Mesenchymal stem cell (in vitro differentiated cells and primary cell): ENCODE measurements around the gene TNNT2.

Experiments used
- DNase-seq: peaks from one replicate; pipeline ENCODE4 v3.0.0-alpha.2; 2013
- H2AFZ ChIP-seq: one replicate; pipeline ENCODE4 v1.6.1; 2013; ENCODE audit warnings: low read depth, mild to moderate bottlenecking, control low read depth, inconsistent platforms, low read length, moderate library complexity
- H2AK5ac ChIP-seq: 2 replicates; pipeline ENCODE4 v1.6.1; 2013; ENCODE audit warnings: low read length, moderate library complexity, mild to moderate bottlenecking, inconsistent platforms; ENCODE audit not compliant: severe bottlenecking
- H2BK120ac ChIP-seq: one replicate; pipeline ENCODE4 v1.6.1; 2013; ENCODE audit warnings: low read depth, mild to moderate bottlenecking, inconsistent platforms, low read length, moderate library complexity
- H2BK12ac ChIP-seq, 2 experiments: one replicate each; pipeline ENCODE4 v1.6.1; 2013; ENCODE audit warnings: inconsistent platforms in 2 of 2, low read length in 2 of 2, mild to moderate bottlenecking in 2 of 2, moderate library complexity in 2 of 2, control low read depth in 1 of 2
- H2BK15ac ChIP-seq: one replicate; pipeline ENCODE4 v1.6.1; 2013; ENCODE audit warnings: mild to moderate bottlenecking, low read depth, inconsistent platforms; ENCODE audit not compliant: poor library complexity, severe bottlenecking
- H2BK5ac ChIP-seq: 2 replicates; pipeline ENCODE4 v1.6.1; 2013; ENCODE audit warnings: low read depth, mild to moderate bottlenecking, low read length, control low read depth, inconsistent platforms; ENCODE audit not compliant: poor library complexity, severe bottlenecking
- H3K14ac ChIP-seq, 2 experiments: one replicate each; pipeline ENCODE4 v1.6.1; 2013; ENCODE audit warnings: inconsistent platforms in 2 of 2, low read length in 2 of 2, control low read depth in 1 of 2, mild to moderate bottlenecking in 1 of 2, moderate library complexity in 1 of 2
- H3K18ac ChIP-seq, 2 experiments: one replicate each; pipeline ENCODE4 v1.6.1; 2013; ENCODE audit warnings: inconsistent platforms in 2 of 2, low read length in 2 of 2, control low read depth in 1 of 2, low read depth in 1 of 2, mild to moderate bottlenecking in 1 of 2
- H3K23ac ChIP-seq, 2 experiments: one replicate each; pipeline ENCODE4 v1.6.1; 2013; ENCODE audit warnings: inconsistent platforms in 2 of 2, low read length in 2 of 2, mild to moderate bottlenecking in 2 of 2, moderate library complexity in 2 of 2, control low read depth in 1 of 2
- H3K27ac ChIP-seq: 2 replicates; pipeline ENCODE4 v1.5.1; 2013; ENCODE audit warnings: mild to moderate bottlenecking, moderate library complexity, low read length, control low read depth, inconsistent platforms; ENCODE audit not compliant: poor library complexity, severe bottlenecking
- H3K27me3 ChIP-seq, 2 experiments: 2 replicates each; pipeline versions ENCODE4 v1.6.1 to v1.7.0; 2013; ENCODE audit warnings: low read length in 2 of 2, mild to moderate bottlenecking in 2 of 2, moderate library complexity in 2 of 2, control low read depth in 1 of 2, inconsistent platforms in 1 of 2; ENCODE audit not compliant: control insufficient read depth in 1 of 2, insufficient read depth in 1 of 2
- H3K36me3 ChIP-seq, 2 experiments: 2 replicates each; pipeline versions ENCODE4 v1.6.1 to v1.7.0; 2013; ENCODE audit warnings: low read length in 2 of 2, control low read depth in 1 of 2, inconsistent platforms in 1 of 2, low read depth in 1 of 2, mild to moderate bottlenecking in 1 of 2; ENCODE audit not compliant: insufficient read depth in 2 of 2, control insufficient read depth in 1 of 2
- H3K4ac ChIP-seq, 2 experiments: one replicate each; pipeline ENCODE4 v1.6.1; 2013; ENCODE audit warnings: inconsistent platforms in 2 of 2, low read length in 2 of 2, mild to moderate bottlenecking in 2 of 2, moderate library complexity in 2 of 2, control low read depth in 1 of 2, low read depth in 1 of 2
- H3K4me1 ChIP-seq: 2 replicates; pipeline ENCODE4 v1.6.1; 2013; ENCODE audit warnings: low read depth, low read length, control low read depth; ENCODE audit not compliant: control insufficient read depth, insufficient read depth
- H3K4me2 ChIP-seq: 2 replicates; pipeline ENCODE4 v1.6.1; 2013; ENCODE audit warnings: low read length, mild to moderate bottlenecking, inconsistent platforms; ENCODE audit not compliant: poor library complexity, severe bottlenecking
- H3K4me3 ChIP-seq, 2 experiments: 2 replicates each; pipeline versions ENCODE4 v1.5.1 to v1.7.0; 2013; ENCODE audit warnings: low read length in 2 of 2, mild to moderate bottlenecking in 2 of 2, control low read depth in 1 of 2, low read depth in 1 of 2; ENCODE audit not compliant: insufficient read depth in 1 of 2
- H3K79me1 ChIP-seq: replicated peaks from 2 replicates; pipeline ENCODE4 v1.6.1; 2013; ENCODE audit warnings: mild to moderate bottlenecking, control low read depth, low read length, inconsistent platforms; ENCODE audit not compliant: poor library complexity, severe bottlenecking
- H3K9ac ChIP-seq: 2 replicates; pipeline ENCODE4 v1.7.0; 2013; ENCODE audit warnings: mild to moderate bottlenecking, low read length, moderate library complexity
- H3K9me3 ChIP-seq: 2 replicates; pipeline ENCODE4 v1.7.0; 2013; ENCODE audit warnings: mild to moderate bottlenecking, low read length; ENCODE audit not compliant: control insufficient read depth
- H4K8ac ChIP-seq: one replicate; pipeline ENCODE4 v1.6.1; 2013; ENCODE audit warnings: inconsistent platforms, mild to moderate bottlenecking, low read length, moderate library complexity
- H4K91ac ChIP-seq: one replicate; pipeline ENCODE4 v1.6.1; 2013; ENCODE audit warnings: mild to moderate bottlenecking, low read length, inconsistent platforms
- WGBS: methylation state at CpG from one replicate; pipeline ENCODE4 v1.1.7; 2013; ENCODE audit warnings: mixed read lengths; 5-methylcytosine and 5-hydroxymethylcytosine counted together

Gene TNNT2

DNA sequence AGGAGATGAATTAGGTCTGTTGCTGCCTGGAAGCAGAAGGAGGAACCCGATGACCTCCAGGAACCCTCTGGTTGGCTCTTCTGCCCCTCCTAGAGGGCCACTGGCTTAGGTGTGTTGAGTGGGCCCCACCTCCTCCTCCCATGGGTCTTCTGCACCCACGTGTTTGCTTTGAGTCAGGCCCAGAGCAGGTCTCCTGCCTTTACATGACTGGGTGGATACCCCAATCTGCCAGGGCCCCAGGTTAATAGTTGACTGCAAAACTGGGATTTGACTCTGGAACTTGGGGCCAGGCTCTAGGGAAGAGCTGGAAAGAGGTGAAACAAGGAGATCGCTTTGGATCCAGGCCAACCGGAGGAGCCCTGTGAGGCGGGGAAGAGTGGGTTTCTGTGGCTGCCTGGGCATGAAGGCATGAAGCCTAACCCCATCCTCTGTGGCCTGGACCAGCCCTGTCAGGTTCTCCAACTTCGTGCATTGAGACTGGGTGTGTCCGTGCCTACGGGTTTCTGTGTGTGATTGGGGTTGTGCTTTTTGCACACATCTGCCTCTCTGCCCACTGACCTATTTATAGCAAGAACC lies 29.4 kb upstream of the TNNT2 start:
- no peak overlapping the region for H3K4ac ChIP-seq
- no peak overlapping the region for H3K18ac ChIP-seq
- no peak overlapping the region for H2BK12ac ChIP-seq
- 83% methylated on average over 8 of the region's 8 CpGs for WGBS
- no peak overlapping the region for H3K14ac ChIP-seq
- no peak overlapping the region for H3K23ac ChIP-seq
- H4K91ac ChIP-seq = no peak overlapping the region
- H2AK5ac ChIP-seq = peak overlapping the region; percentile 92
- no peak overlapping the region for H2BK15ac ChIP-seq
- H3K4me3 ChIP-seq = no peak overlapping the region
- H3K79me1 ChIP-seq = no peaks in the 10 kb centered on the region
- no peak overlapping the region for H2BK120ac ChIP-seq
- no peak overlapping the region for H4K8ac ChIP-seq
- no peak overlapping the region for H3K9ac ChIP-seq
- peak overlapping the region; percentile 21 for H3K27ac ChIP-seq
- no peaks in the 10 kb centered on the region for H3K36me3 ChIP-seq
- H2BK5ac ChIP-seq = peak overlapping the region; percentile 48
- no peak for DNase-seq
- H3K9me3 ChIP-seq = no peaks in the 10 kb centered on the region
- H2AFZ ChIP-seq = no peak overlapping the region
- no peak overlapping the region for H3K4me2 ChIP-seq
- peaks cover 46% of the 10 kb centered on the region for H3K4me1 ChIP-seq
- peaks cover 0 to 87% of the 10 kb centered on the region in 2 experiments for H3K27me3 ChIP-seq

DNA sequence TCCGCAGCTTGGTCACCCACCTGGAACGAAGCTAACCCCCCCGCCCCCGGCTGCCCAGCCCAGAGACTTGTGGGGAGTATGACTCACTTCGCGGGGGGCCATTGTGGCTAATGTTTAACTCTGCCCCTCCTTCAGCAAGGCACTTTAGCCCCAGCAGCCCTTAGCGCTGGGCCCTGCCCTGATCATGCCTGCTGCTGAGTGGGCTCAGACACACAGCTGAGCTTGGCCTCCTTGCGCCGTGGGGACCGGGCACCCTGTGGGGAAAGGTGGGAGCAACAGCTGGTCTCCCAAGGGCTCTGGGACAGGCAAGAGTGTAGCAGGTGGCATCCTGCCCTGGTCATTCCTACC lies 28.0 kb upstream of the TNNT2 start:
- WGBS = 80% methylated on average over 10 of the region's 10 CpGs
- Histone ChIP-seq H2BK15ac (no peak overlapping the region), H3K9me3 (no peaks in the 10 kb centered on the region), H3K4me3 (no peak overlapping the region), H3K4me1 (peaks cover 49% of the 10 kb centered on the region), H2BK12ac (no peak overlapping the region), H4K91ac (no peak overlapping the region), H4K8ac (no peak overlapping the region), H2BK120ac (no peak overlapping the region), H3K27ac (peak overlapping the region; percentile 74), H3K36me3 (no peaks in the 10 kb centered on the region), H3K18ac (no peak overlapping the region), H3K14ac (no peak overlapping the region), H3K27me3 (peaks cover 0 to 87% of the 10 kb centered on the region in 2 experiments), H3K23ac (no peak overlapping the region), H3K79me1 (peaks cover 1% of the 10 kb centered on the region), H2AFZ (no peak overlapping the region), H3K9ac (no peak overlapping the region), H3K4ac (no peak overlapping the region), H2BK5ac (peak overlapping the region; percentile 75), H3K4me2 (no peak overlapping the region), H2AK5ac (peak overlapping the region; percentile 51)
- DNase-seq = no peak

DNA sequence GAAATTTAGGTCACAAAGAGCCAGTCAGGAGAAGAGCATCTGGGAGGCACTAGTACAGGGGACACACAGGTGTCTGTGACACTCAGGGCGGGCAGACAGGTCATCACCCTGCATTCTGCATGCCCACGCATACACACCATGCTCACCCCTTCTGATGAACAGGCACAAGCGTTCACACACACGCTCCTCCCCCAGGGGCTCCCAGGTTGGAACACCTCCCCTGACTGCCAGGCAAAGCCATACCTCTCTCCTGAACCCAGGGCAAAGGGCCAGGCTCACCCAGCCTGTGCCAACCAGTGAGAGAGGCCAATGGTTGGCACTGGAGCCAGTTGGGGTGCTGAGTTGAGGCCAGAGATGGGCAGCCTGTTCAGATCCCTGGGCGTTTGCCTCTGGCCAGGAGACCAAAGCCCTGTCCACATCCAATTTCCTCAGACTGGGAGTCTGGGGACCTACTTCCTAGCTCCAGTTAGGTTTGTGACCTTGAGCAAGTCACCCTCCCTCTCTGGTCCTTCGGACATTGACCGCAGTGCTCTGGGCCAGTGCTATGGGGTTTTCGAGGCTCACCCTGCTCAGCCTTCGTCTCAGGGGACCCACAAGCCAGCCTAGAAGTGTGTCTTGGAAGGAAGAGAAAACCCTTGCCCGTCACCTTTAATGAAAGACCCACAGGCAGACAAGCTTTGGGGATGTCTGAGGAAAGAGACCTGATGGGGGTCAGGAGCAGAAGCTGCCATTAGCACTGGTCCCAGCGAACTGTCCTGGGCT lies 27.4 kb upstream of the TNNT2 start:
- no peak overlapping the region for H2BK120ac ChIP-seq
- no peak overlapping the region for H3K4me3 ChIP-seq
- H3K9ac ChIP-seq = no peak overlapping the region
- no peak overlapping the region for H3K14ac ChIP-seq
- H3K36me3 ChIP-seq = no peaks in the 10 kb centered on the region
- no peak overlapping the region for H4K8ac ChIP-seq
- peak overlapping the region; percentile 75 for H2BK5ac ChIP-seq
- H3K79me1 ChIP-seq = peaks cover 3% of the 10 kb centered on the region
- no peak overlapping the region for H2BK15ac ChIP-seq
- 82% methylated on average over 11 of the region's 11 CpGs for WGBS
- H3K18ac ChIP-seq = no peak overlapping the region
- no peak overlapping the region for H3K23ac ChIP-seq
- H3K4ac ChIP-seq = no peak overlapping the region
- peak overlapping the region; percentile 79 for H2AK5ac ChIP-seq
- peaks cover 54% of the 10 kb centered on the region for H3K4me1 ChIP-seq
- H2BK12ac ChIP-seq = no peak overlapping the region
- H3K4me2 ChIP-seq = no peak overlapping the region
- H3K27me3 ChIP-seq = peaks cover 0 to 87% of the 10 kb centered on the region in 2 experiments
- H3K9me3 ChIP-seq = no peaks in the 10 kb centered on the region
- peak overlapping the region; percentile 74 for H3K27ac ChIP-seq
- no peak overlapping the region for H2AFZ ChIP-seq
- no peak overlapping the region for H4K91ac ChIP-seq
- DNase-seq = no peak

DNA sequence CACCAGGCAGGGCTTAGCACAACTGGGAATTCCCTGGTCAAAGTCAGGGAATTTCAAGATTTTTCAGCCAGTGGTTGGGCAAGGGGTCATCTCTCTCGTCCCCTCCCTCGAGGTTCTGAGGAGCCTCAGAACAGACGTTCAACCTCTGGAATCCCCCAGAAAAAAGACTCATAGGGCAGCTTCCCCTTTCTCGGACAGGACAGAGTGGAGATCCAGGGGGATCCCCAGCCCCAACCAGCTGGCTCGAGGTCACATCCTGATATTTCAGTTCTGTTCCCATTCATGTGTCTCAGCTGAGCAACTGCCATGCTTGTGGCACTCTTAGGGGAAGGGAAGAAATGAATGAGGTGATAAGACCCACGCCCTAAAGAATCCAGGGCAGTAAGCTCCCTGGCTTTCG lies 26.6 kb upstream of the TNNT2 start:
- peak overlapping the region; percentile 81 for H2AK5ac ChIP-seq
- no peak overlapping the region for H3K23ac ChIP-seq
- H3K36me3 ChIP-seq = no peaks in the 10 kb centered on the region
- no peak overlapping the region for H2BK120ac ChIP-seq
- H3K27me3 ChIP-seq = peaks cover 0 to 87% of the 10 kb centered on the region in 2 experiments
- H4K8ac ChIP-seq = no peak overlapping the region
- H2BK5ac ChIP-seq = peak overlapping the region; percentile 46
- no peak overlapping the region for H3K27ac ChIP-seq
- H3K4me3 ChIP-seq = no peak overlapping the region
- H3K79me1 ChIP-seq = peaks cover 8% of the 10 kb centered on the region
- no peak overlapping the region for H2AFZ ChIP-seq
- no peaks in the 10 kb centered on the region for H3K9me3 ChIP-seq
- DNase-seq = no peak
- no peak overlapping the region for H3K4me2 ChIP-seq
- no peak overlapping the region for H2BK12ac ChIP-seq
- H3K18ac ChIP-seq = no peak overlapping the region
- no peak overlapping the region for H3K14ac ChIP-seq
- H3K9ac ChIP-seq = no peak overlapping the region
- peaks cover 58% of the 10 kb centered on the region for H3K4me1 ChIP-seq
- WGBS = 67% methylated on average over 5 of the region's 7 CpGs
- H4K91ac ChIP-seq = no peak overlapping the region
- no peak overlapping the region for H3K4ac ChIP-seq
- no peak overlapping the region for H2BK15ac ChIP-seq
